Measurements from ENCODE around the gene SCMH1. TPM values are rescaled to one million over a fixed set of nuclear protein-coding genes. Genes with fewer than 3 reads are reported as not detected.

The SCMH1 gene
- total and polyA plus RNA-seq, 2 donors (not counting 3 experiments of a cell fraction or from before 2014, with no cell fraction given) = 39.9 to 40.7 TPM

DNA sequence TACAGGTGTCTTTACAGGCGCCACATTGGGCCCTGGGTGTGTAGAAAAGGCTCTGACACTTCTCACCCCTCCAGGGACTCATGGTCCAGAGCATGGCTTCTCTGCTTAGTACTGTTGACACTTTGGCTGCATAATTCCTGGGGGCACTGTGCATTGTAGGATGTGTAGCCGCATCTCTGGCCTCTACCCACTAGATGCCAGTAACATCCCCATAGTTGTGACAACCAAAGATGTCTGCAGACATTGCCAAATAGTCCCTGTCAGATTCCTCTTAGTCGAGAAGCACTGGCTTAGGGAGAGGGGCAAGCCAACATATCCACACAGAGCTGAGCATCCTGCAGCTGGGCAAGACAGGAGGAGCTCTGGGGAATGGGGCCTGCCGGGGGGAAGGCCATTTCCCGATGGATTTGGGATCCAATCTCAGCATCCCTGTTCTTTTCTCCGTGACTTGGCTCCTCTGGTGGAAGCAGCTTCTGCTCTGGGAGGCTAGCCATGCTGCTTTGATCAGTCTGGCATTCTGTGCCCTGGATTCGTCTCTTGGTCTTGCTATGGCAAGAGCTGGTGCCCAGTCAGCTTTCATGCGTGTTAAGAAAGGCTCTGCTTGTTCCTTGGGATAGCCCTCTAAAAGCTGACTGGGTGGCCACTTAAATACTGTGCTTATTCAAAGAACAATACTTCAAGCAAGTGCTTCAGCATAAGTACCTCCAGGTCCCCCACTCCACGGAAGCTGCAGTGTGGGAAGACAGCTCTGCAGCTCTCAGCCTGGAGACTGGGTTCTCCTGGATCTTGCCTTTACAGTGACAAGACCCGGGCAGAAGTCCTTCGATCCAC is 38.3 kb upstream of the SCMH1 start:
- Histone ChIP-seq H3K9me3 (replicated peaks; ENCODE audit: control insufficient read depth, insufficient read depth, low read length) (no peaks in the 10 kb centered on the region), H3K9ac (replicated peaks; ENCODE audit: extremely low read depth, insufficient read depth, low read length) (no peak overlapping the region), H3K9me1 (replicated peaks; ENCODE audit: control insufficient read depth, extremely low read depth, insufficient read depth, low read length) (no peaks in the 10 kb centered on the region), H3K4me3 (replicated peaks in 1 of 3; ENCODE audit: insufficient read depth in 1 of 3, low read depth in 1 of 3, low read length in 3 of 3) (no peak overlapping the region), H3K4me1 (ENCODE audit: control insufficient read depth, extremely low read depth, insufficient read depth, low read length) (peaks cover 11% of the 10 kb centered on the region), H2AFZ (ENCODE audit: low read depth, low read length) (no peak overlapping the region), H4K20me1 (replicated peaks; ENCODE audit: control insufficient read depth, extremely low read depth, insufficient read depth, low read length) (no peaks in the 10 kb centered on the region), H3K4me2 (ENCODE audit: insufficient read depth, low read length) (no peak overlapping the region), H3K79me2 (ENCODE audit: control insufficient read depth, insufficient read depth, low read length) (no peaks in the 10 kb centered on the region), H3K27me3 (ENCODE audit: control insufficient read depth in 2 of 2, insufficient read depth in 2 of 2, low read length in 2 of 2) (no peaks in the 10 kb centered on the region), H3K36me3 (ENCODE audit: control insufficient read depth in 2 of 2, extremely low read depth in 1 of 2, insufficient read depth in 2 of 2, low read length in 2 of 2) (no peaks in the 10 kb centered on the region), H3K27ac (ENCODE audit: insufficient read depth, low read depth, low read length) (no peak overlapping the region)
- no peak for FAIRE-seq
- BruUV-seq (replicated peaks) = no TSS peak
- TF ChIP-seq GATA2 (IDR thresholded peaks at IDR 0.05; ENCODE audit: insufficient read depth, insufficient read length, low read depth, low read length) (no peak), FOS (IDR thresholded peaks at IDR 0.05; ENCODE audit: borderline replicate concordance, insufficient read depth, low read length) (no peak), EZH2 (IDR thresholded peaks at IDR 0.05; ENCODE audit: borderline replicate concordance, low read depth, low read length, severe bottlenecking) (no peak), MYC (IDR thresholded peaks at IDR 0.05; ENCODE audit: low read depth, low read length) (no peak), POLR2AphosphoS5 (IDR thresholded peaks at IDR 0.05; ENCODE audit: insufficient read depth, low read depth, low read length) (no peak), POLR2A (IDR thresholded peaks at IDR 0.05; ENCODE audit: low read depth, low read length) (no peak), JUN (IDR thresholded peaks at IDR 0.05; ENCODE audit: borderline replicate concordance, insufficient read depth, insufficient read length, low read depth) (no peak)
- TF ChIP-seq, protein P1, sequence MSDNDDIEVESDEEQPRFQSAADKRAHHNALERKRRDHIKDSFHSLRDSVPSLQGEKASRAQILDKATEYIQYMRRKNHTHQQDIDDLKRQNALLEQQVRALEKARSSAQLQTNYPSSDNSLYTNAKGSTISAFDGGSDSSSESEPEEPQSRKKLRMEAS (IDR thresholded peaks at IDR 0.05; ENCODE audit: insufficient read depth, insufficient read length) = no peak
- TF ChIP-seq, protein P2, sequence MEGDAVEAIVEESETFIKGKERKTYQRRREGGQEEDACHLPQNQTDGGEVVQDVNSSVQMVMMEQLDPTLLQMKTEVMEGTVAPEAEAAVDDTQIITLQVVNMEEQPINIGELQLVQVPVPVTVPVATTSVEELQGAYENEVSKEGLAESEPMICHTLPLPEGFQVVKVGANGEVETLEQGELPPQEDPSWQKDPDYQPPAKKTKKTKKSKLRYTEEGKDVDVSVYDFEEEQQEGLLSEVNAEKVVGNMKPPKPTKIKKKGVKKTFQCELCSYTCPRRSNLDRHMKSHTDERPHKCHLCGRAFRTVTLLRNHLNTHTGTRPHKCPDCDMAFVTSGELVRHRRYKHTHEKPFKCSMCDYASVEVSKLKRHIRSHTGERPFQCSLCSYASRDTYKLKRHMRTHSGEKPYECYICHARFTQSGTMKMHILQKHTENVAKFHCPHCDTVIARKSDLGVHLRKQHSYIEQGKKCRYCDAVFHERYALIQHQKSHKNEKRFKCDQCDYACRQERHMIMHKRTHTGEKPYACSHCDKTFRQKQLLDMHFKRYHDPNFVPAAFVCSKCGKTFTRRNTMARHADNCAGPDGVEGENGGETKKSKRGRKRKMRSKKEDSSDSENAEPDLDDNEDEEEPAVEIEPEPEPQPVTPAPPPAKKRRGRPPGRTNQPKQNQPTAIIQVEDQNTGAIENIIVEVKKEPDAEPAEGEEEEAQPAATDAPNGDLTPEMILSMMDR (IDR thresholded peaks at IDR 0.05; ENCODE audit: extremely low read depth in 1 of 2, insufficient read depth in 1 of 2, low read depth in 1 of 2, low read length in 2 of 2) = no peak
- ChIA-PET POLR2A (no interaction called here), CTCF (interaction anchor here (0.8 to 7.4 kb wide), 6 partner anchors 32 to 196 kb away, joined by 3 to 114 read pairs (median 5); no protein-coding TSS in a partner anchor)
- dilution Hi-C loops (cut with MboI; ENCODE audit: extremely low pct_ligation_motif_present, low sequenced_read_pairs) (no loop called here), intact Hi-C loops (cut with micrococcal nuclease) (no loop called here)
- DNase-seq (ENCODE audit: low read depth, low spot score) = no peak

Measured in endothelial cell of umbilical vein (primary cell).